ENCODE results near the gene KHDC1. TPM values are rescaled to one million over a fixed set of nuclear protein-coding genes. Genes with fewer than 3 reads are reported as not detected.
A peak's percentile ranks its signal among the peaks of the same experiment; 100 is the strongest.

The KHDC1 gene
- total and polyA plus RNA-seq, 2 donors (not counting 1 experiment from before 2014, with no cell fraction given), result 5.3 to 5.6 TPM

- H3K27me3 ChIP-seq (ENCODE audit: control insufficient read depth, insufficient read depth, low read length), result no peaks in the 10 kb centered on the region
- H3K27ac ChIP-seq (ENCODE audit: insufficient read depth, low read length), result no peak overlapping the region
- H3K4me2 ChIP-seq (ENCODE audit: extremely low read depth, insufficient read depth, low read length), result no peak overlapping the region
- TF ChIP-seq EZH2 (IDR thresholded peaks at IDR 0.05; ENCODE audit: low read length, missing control alignments) (no peak), CTCF (conservative IDR thresholded peaks at IDR 0.05 in 1 of 2, IDR thresholded peaks at IDR 0.05 in 1 of 2; ENCODE audit: low read depth in 1 of 2, low read length in 2 of 2) (no peak)
- H3K4me1 ChIP-seq (ENCODE audit: control insufficient read depth, extremely low read depth, insufficient read depth, low read length), result no peaks in the 10 kb centered on the region
- no peaks in the 10 kb centered on the region for H3K79me2 ChIP-seq (ENCODE audit: control insufficient read depth, insufficient read depth, low read length)
- no peak overlapping the region for H2AFZ ChIP-seq (ENCODE audit: low read length)
- no peak overlapping the region for H3K9ac ChIP-seq (ENCODE audit: insufficient read depth, low read length)
- no peaks in the 10 kb centered on the region for H4K20me1 ChIP-seq (ENCODE audit: control insufficient read depth, extremely low read depth, insufficient read depth, low read length)
- no peak overlapping the region for H3K4me3 ChIP-seq (replicated peaks in 1 of 4; ENCODE audit: control extremely low read depth in 1 of 4, insufficient read depth in 1 of 4, low read depth in 3 of 4, low read length in 4 of 4)
- peak in 1 of 2 donors; percentile 32 for DNase-seq (ENCODE audit: low read depth in 2 of 2)
- no peaks in the 10 kb centered on the region for H3K9me3 ChIP-seq (ENCODE audit: control insufficient read depth, insufficient read depth, low read depth, low read length)
- H3K36me3 ChIP-seq (ENCODE audit: control insufficient read depth, insufficient read depth, low read length), result no peaks in the 10 kb centered on the region
Measured at GRCh38 chr6:73290435-73290834, 27.4 kb upstream of the KHDC1 start.

- Histone ChIP-seq H2AFZ (ENCODE audit: low read length) (no peak overlapping the region), H4K20me1 (ENCODE audit: control insufficient read depth, extremely low read depth, insufficient read depth, low read length) (no peaks in the 10 kb centered on the region), H3K9ac (ENCODE audit: insufficient read depth, low read length) (no peak overlapping the region), H3K9me3 (ENCODE audit: control insufficient read depth, insufficient read depth, low read depth, low read length) (no peaks in the 10 kb centered on the region), H3K79me2 (ENCODE audit: control insufficient read depth, insufficient read depth, low read length) (no peaks in the 10 kb centered on the region), H3K4me1 (ENCODE audit: control insufficient read depth, extremely low read depth, insufficient read depth, low read length) (no peaks in the 10 kb centered on the region), H3K36me3 (ENCODE audit: control insufficient read depth, insufficient read depth, low read length) (no peaks in the 10 kb centered on the region), H3K4me3 (replicated peaks in 1 of 4; ENCODE audit: control extremely low read depth in 1 of 4, insufficient read depth in 1 of 4, low read depth in 3 of 4, low read length in 4 of 4) (no peak overlapping the region), H3K27me3 (ENCODE audit: control insufficient read depth, insufficient read depth, low read length) (no peaks in the 10 kb centered on the region), H3K27ac (ENCODE audit: insufficient read depth, low read length) (no peak overlapping the region), H3K4me2 (ENCODE audit: extremely low read depth, insufficient read depth, low read length) (no peak overlapping the region)
- no peak for DNase-seq (ENCODE audit: low read depth in 2 of 2)
- TF ChIP-seq CTCF (conservative IDR thresholded peaks at IDR 0.05 in 1 of 2, IDR thresholded peaks at IDR 0.05 in 1 of 2; ENCODE audit: low read depth in 1 of 2, low read length in 2 of 2) (no peak), EZH2 (IDR thresholded peaks at IDR 0.05; ENCODE audit: low read length, missing control alignments) (no peak)
Measured at GRCh38 chr6:73286752-73287151, 23.8 kb upstream of the KHDC1 start.

GRCh38 chr6:73285674-73286283 lies 22.8 kb upstream of the KHDC1 start:
- Histone ChIP-seq H3K36me3 (ENCODE audit: control insufficient read depth, insufficient read depth, low read length) (no peaks in the 10 kb centered on the region), H3K9me3 (ENCODE audit: control insufficient read depth, insufficient read depth, low read depth, low read length) (no peaks in the 10 kb centered on the region), H3K27me3 (ENCODE audit: control insufficient read depth, insufficient read depth, low read length) (no peaks in the 10 kb centered on the region), H3K4me1 (ENCODE audit: control insufficient read depth, extremely low read depth, insufficient read depth, low read length) (no peaks in the 10 kb centered on the region), H3K4me2 (ENCODE audit: extremely low read depth, insufficient read depth, low read length) (no peak overlapping the region), H3K27ac (ENCODE audit: insufficient read depth, low read length) (no peak overlapping the region), H2AFZ (ENCODE audit: low read length) (no peak overlapping the region), H3K79me2 (ENCODE audit: control insufficient read depth, insufficient read depth, low read length) (no peaks in the 10 kb centered on the region), H3K9ac (ENCODE audit: insufficient read depth, low read length) (no peak overlapping the region), H4K20me1 (ENCODE audit: control insufficient read depth, extremely low read depth, insufficient read depth, low read length) (no peaks in the 10 kb centered on the region), H3K4me3 (replicated peaks in 1 of 4; ENCODE audit: control extremely low read depth in 1 of 4, insufficient read depth in 1 of 4, low read depth in 3 of 4, low read length in 4 of 4) (no peak overlapping the region)
- peak; percentile 62 to 78 for DNase-seq (ENCODE audit: low read depth in 2 of 2)
- TF ChIP-seq CTCF (conservative IDR thresholded peaks at IDR 0.05 in 1 of 2, IDR thresholded peaks at IDR 0.05 in 1 of 2; ENCODE audit: low read depth in 1 of 2, low read length in 2 of 2), result peak; percentile 55
- no peak for TF ChIP-seq EZH2 (IDR thresholded peaks at IDR 0.05; ENCODE audit: low read length, missing control alignments)

Measured in fibroblast of lung (primary cell).